ENCODE measurements around the gene NOTCH1. TPM values are rescaled to one million over a fixed set of nuclear protein-coding genes. Genes with fewer than 3 reads are reported as not detected.

Gene NOTCH1
- total and polyA plus RNA-seq, 2 of the 8 experiments (the other 6 are each of a cell fraction or from before 2014, with no cell fraction given), result 6.9 to 55.6 TPM

- WGBS, 2 experiments (ENCODE audit: extremely low coverage in 1 of 2, insufficient coverage in 1 of 2, insufficient read length in 1 of 2, insufficient replicate concordance in 2 of 2, low coverage in 1 of 2, low lambda C conversion rate in 2 of 2, missing lambda C conversion rate in 1 of 2), result 96% methylated on average over 9 of the region's 10 CpGs; no CpG with 5 or more reads in 1 of the 2 experiments
- Histone ChIP-seq H3K27ac (ENCODE audit: low read depth, low read length) (no peak overlapping the region), H3K4me3 (ENCODE audit: extremely low read depth in 1 of 4, insufficient read depth in 2 of 4, low read depth in 3 of 4, low read length in 4 of 4) (no peak overlapping the region), H3K27me3 (replicated peaks in 1 of 4; ENCODE audit: control insufficient read depth in 3 of 4, extremely low read depth in 1 of 4, insufficient read depth in 3 of 4, low read length in 3 of 4) (no peaks in the 10 kb centered on the region), H2BK20ac (ENCODE audit: low read length) (no peak overlapping the region), H4K8ac (ENCODE audit: extremely low read depth, insufficient read depth, low read length) (no peak overlapping the region), H3K14ac (ENCODE audit: insufficient read length) (no peak overlapping the region), H3K4me2 (ENCODE audit: insufficient read depth in 1 of 2, low read depth in 2 of 2, low read length in 2 of 2) (no peak overlapping the region), H2AFZ (ENCODE audit: low read length) (no peak overlapping the region), H3K79me2 (ENCODE audit: control insufficient read depth in 1 of 2, insufficient read depth in 2 of 2, low read length in 2 of 2) (peaks cover 0 to 18% of the 10 kb centered on the region in 2 experiments; a peak in 2 of 4 replicates), H3K9ac (replicated peaks in 1 of 4; ENCODE audit: extremely low read depth in 1 of 4, low read depth in 3 of 4, low read length in 3 of 4) (no peak overlapping the region), H3K9me3 (ENCODE audit: insufficient read depth in 2 of 2, low read depth in 1 of 2, low read length in 1 of 2) (no peaks in the 10 kb centered on the region), H2BK15ac (ENCODE audit: low read length) (no peak overlapping the region), H4K20me1 (replicated peaks in 1 of 2; ENCODE audit: control insufficient read depth in 1 of 2, insufficient read depth in 2 of 2, low read length in 2 of 2) (peaks cover 0 to 30% of the 10 kb centered on the region in 2 experiments), H4K5ac (ENCODE audit: insufficient read length, low read depth, low read length) (no peak overlapping the region), H3K56ac (replicated peaks; ENCODE audit: insufficient read length, low read depth, low read length) (no peak overlapping the region), H3K79me1 (ENCODE audit: low read depth, low read length) (peaks cover 12% of the 10 kb centered on the region), H2BK120ac (replicated peaks; ENCODE audit: low read depth, low read length) (no peak overlapping the region), H4K91ac (replicated peaks; ENCODE audit: insufficient read length, low read length) (no peak overlapping the region), H3K4me1 (replicated peaks in 1 of 4; ENCODE audit: control insufficient read depth in 3 of 4, insufficient read depth in 4 of 4, low read length in 3 of 4) (peaks cover 0 to 4% (median 3%) of the 10 kb centered on the region in 4 experiments; a peak in 3 of 7 replicates), H3K4ac (replicated peaks; ENCODE audit: insufficient read length, low read depth, low read length) (no peak overlapping the region), H3K23me2 (ENCODE audit: low read depth, low read length) (no peaks in the 10 kb centered on the region), H3K18ac (ENCODE audit: extremely low read depth, low read length) (no peak overlapping the region), H3K23ac (ENCODE audit: insufficient read length) (no peak overlapping the region), H3K36me3 (ENCODE audit: control insufficient read depth in 2 of 4, insufficient read depth in 4 of 4, low read length in 3 of 4) (peaks cover 3 to 43% (median 9%) of the 10 kb centered on the region in 4 experiments; a peak in 5 of 8 replicates), H2BK12ac (ENCODE audit: low read depth, low read length) (no peak overlapping the region), H2AK5ac (ENCODE audit: low read depth, low read length) (no peak overlapping the region), H2BK5ac (ENCODE audit: low read depth, low read length) (no peak overlapping the region)
- FAIRE-seq (no peak), DNase-seq (ENCODE audit: low read depth in 1 of 2, low spot score in 2 of 2) (no peak)
- TF ChIP-seq CHD1 (IDR thresholded peaks at IDR 0.05; ENCODE audit: low read depth, low read length) (no peak), EGR1 (IDR thresholded peaks at IDR 0.05; ENCODE audit: borderline replicate concordance, low read depth, low read length) (no peak), SRF (IDR thresholded peaks at IDR 0.05; ENCODE audit: low read depth, low read length) (no peak), NRF1 (IDR thresholded peaks at IDR 0.05; ENCODE audit: low read depth, low read length) (no peak), RNF2 (IDR thresholded peaks at IDR 0.05; ENCODE audit: borderline replicate concordance, low read depth, low read length, missing control alignments, poor library complexity, severe bottlenecking) (no peak), EP300 (IDR thresholded peaks at IDR 0.05; ENCODE audit: borderline replicate concordance in 1 of 2, low read depth in 2 of 2, low read length in 2 of 2) (no peak), FOSL1 (IDR thresholded peaks at IDR 0.05; ENCODE audit: insufficient read depth, low read depth, low read length) (no peak), YY1 (IDR thresholded peaks at IDR 0.05; ENCODE audit: low read depth, low read length) (no peak)
- POLR2A ChIA-PET (ENCODE audit: partially characterized antibody), result interaction anchor here (1.2 to 1.3 kb wide), 3 partner anchors 10 to 46 kb away, joined by 3 to 4 read pairs (median 4); no protein-coding TSS in a partner anchor
- CTCF ChIA-PET (ENCODE audit: partially characterized antibody), result interaction anchor here (1.0 to 3.1 kb wide), 12 partner anchors 20 to 399 kb away, joined by 3 to 25 read pairs (median 6); no protein-coding TSS in a partner anchor
Observed at GRCh38 chr9:136521537-136521936, 24.3 kb downstream of the NOTCH1 start.
